GM18873 (cell line): ENCODE data around the gene NEO1.
"Not testable (repeated sequence)": the region's sequence is repeated elsewhere in the genome, so short reads cannot be mapped to it uniquely, and the experiment has no call there.

Experiments
- ATAC-seq: cut with Tn5 transposase; IDR thresholded peaks from one replicate; pipeline ENCODE4 v1.9.1; 2021; ENCODE audit warnings: mild to moderate bottlenecking, moderate library complexity, moderate number of reproducible peaks; ENCODE audit not compliant: unreplicated experiment, low FRiP score

NEO1 gene

GRCh38 chr15:73296609-73297353 lies 244.5 kb downstream of the NEO1 start:
- no peak for ATAC-seq

- ATAC-seq, result no peak
Observed at GRCh38 chr15:73298522-73299245, 246.4 kb downstream of the NEO1 start.

DNA sequence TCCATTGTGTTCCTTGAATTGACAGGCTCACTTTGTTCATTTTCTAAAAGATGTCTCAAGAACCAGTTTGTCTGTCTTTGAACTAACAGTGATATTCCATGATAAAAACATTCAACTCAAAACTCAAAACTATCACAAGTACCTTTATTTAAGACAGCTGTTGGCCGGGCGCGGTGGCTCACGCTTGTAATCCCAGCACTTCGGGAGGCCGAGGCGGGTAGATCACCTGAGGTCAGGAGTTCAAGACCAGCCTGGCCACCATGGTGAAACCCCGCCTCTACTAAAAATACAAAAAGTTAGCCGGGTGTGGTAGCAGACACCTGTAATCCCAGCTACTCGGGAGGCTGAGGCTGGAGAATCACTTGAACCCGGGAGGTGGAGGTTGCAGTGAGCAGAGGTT lies 248.0 kb downstream of the NEO1 start:
- ATAC-seq, result not testable (repeated sequence)

DNA sequence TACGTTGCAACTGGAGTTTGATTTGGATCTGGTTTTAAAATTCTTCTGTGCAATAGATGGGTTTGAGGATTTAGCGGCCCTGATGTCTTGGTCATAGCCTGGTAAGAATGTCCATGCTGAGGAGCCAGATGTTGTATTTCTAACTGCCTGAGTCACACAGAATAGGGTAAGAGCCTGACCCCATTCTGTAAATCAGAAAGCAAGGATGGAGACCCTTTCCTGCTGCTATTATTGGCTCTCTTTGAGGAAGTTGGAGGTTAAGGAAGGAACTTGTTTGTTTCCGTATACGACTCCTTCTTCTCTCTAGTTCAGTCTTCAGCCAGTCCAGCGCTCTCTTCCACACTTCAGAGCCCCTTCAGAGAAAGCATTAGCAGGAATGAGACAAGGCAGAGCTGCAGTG lies 251.4 kb downstream of the NEO1 start:
- ATAC-seq, result no peak

- ATAC-seq, result no peak
Observed at GRCh38 chr15:73305331-73306211, 253.3 kb downstream of the NEO1 start.

GRCh38 chr15:73308305-73308704 lies 256.0 kb downstream of the NEO1 start:
- ATAC-seq, result no peak

DNA sequence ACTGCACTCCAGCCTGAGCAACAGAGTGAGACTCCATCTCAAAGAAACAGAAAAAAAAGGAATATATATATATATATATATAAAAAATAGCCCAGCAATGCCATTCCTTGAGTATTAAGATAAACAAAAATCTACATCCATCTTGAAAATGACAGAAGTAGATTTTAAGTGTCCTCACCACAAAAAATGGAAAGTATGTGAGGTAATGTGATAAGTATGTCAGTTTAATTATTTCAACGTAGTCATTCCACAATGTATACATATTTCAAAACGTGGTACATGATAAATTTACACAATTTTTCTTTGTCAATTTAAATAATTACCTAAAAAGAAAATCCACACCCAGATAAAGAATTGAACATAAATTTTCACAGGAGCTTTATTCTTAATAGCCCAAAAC lies 261.6 kb downstream of the NEO1 start:
- ATAC-seq, result no peak

DNA sequence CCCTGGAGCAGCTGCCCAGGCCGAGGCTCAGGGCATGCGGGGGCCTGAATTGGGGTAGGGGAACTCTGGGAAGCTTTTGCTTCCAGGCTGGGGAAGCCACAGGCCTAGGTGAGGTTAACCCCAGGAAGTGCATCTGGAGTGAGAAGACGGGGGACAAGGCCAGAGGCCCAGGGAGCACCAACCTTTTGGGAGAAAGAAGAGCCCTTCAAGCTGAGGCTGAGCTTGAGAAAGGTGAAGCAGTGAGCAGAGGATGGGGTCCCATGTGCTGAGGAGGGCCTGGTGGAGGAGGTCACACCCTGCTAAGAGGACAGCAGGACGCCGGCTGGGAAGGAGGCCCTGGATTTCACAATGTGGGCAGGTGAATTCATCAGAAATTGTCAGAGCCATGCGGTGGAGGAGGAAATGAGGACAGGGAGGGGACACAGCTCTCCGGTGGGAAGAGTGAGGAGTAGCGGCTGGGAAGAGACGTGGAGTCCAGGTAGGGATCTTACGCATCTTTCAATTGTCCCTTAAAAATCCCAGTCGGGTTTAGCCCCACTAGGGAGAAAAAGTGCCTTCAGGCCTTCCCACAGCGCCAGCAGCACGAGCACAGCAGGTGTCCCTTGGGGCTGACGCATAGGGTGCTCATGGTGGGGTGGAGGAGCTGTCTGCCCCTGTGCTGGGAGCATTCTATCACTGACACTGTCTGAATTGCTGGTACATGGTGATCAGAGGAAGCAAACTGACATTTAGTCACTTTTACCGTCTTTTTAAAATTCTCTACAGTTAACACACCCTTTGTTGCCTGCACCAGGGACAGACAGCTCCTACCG lies 265.6 kb downstream of the NEO1 start:
- ATAC-seq, result no peak

DNA sequence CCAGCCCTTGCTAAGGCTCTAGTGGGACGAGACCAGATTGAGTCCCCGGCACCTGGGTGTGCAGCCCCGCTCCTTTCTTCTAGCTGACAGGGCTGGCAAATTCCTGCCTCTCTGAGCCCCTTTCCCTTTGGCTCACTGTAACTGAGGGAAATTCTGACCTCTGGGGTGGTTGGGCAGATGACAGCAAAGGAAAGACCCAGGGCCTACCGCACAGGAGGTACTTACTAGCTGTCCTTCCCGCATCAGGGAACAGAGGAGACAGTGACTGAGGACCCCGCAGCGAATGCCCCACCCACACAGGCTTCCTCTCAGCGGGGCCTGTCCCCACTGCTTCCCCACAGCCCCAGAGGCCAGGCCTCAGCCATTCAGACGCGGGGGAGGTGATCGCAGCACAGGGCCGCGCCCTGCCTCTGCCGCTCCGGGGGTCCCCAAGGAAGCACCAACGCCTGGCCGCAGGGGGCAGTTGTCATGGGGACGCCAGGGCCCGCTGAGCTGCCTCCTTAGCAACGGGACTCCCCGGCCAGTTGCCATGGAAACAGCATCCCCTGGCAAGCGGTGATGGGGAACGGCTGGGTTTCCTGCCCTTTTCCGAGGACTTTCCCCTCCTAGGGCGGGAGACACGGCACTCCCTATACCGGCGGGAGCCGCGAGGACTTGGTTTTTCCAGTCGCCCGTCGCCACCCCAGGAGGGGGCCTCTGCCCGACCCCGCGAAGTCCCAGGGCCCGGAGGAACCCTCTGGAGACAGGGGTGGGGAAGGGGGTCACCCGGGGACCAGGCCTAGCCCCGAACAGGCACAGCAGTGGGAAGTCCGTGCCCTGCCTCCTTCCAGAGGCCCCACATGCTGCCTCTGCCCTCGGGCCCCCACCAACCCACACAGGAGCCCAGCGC lies 266.4 kb downstream of the NEO1 start:
- no peak for ATAC-seq

DNA sequence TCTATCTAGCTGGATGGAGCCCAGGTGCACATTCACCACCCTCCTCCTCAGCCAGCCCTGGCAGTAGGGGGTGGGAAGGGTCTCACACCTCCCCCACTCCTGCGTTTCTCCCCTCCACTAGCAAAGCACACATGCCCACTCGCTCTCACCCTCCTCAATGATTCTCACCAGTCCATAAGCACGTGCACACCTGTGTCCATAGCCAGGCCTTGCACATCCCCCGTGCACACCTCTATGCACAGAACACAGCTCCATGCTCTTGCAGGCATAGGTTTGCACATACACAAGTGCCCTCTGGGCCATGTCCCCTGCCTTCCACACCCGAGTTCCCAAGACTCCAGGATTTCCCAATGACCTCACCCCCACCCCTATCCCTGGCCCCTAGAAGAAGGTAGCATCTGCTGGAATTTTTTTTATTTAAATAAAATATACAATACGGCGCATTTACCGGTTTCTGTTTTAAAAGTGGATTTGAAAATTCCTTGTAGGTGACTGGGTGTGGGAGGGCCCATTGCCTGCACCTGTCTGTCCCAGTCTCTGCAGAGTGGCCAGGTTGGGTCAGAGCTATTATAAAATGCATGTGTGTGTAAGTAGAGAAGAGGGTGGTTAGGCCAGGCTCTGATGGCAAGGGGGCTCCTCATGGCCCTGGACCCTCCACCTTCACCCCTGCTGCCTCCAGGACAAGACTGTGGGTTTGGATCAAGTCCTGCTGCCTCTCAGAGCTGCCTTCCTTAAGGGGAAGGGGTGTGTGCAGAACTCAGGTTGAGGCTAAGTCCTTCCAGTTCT lies 267.4 kb downstream of the NEO1 start:
- no peak for ATAC-seq

DNA sequence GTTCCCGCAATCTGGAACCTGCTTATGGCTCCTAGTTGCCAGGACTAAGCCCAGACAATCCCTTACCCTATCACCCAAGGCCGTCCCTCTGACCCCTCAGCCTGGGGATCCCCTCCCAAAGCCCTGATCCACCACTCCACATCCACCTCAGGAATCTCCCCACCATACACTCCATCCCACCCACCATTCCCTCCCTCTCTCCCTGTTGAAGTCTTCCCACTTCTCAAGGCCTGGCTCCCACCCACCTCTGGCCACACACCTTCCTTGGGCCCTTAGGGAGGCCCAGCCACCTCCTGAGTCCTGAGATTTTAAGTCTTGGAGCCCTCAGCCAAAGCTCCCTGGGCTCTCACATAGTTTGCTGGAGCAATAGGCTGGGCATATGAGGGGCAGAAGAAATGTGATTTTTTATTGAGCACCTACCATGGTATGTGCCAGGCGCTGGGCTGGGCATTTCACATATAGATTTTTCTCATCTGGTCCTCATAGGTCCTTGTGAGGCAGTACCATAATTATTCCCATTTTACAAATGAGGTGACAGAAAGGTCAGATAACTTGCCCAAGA lies 268.4 kb downstream of the NEO1 start:
- ATAC-seq, result no peak

GRCh38 chr15:73321496-73322450 lies 269.5 kb downstream of the NEO1 start:
- ATAC-seq, result no peak

DNA sequence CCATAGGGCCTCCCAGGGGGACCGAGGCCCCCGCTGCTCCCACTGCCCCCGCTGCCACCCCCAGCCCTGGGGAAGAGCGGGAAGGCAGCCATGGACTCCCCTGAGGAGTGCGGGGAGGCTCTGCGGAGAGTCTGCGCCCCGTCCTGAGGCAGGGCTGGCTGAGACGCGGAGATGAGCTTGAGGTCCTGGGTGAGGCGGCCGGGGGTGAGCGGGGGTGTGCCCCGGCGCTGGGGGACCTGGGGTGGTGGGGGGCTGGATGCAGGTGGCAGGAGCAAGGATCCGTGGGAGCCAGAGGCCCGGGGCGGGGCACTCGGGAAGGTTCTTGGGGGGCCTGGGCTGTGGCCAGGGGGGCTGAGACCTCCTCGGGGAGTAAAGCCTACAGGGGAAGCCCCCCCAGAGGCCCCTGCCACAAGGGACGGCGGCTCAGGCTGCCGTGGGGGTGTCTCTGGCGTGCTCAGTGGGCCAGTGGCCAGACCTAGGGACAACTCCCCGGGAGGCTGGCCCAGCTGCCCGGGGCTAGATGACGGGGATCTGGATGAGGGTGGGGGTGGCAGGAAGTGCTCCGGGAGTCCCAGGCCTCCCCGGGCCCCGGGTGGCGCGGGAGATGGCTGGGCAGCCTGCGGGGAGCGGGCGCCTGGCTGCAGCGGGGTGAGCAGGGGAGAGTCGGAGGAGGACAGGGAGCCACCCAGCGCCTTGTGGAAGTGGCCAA lies 270.6 kb downstream of the NEO1 start:
- ATAC-seq, result no peak

DNA sequence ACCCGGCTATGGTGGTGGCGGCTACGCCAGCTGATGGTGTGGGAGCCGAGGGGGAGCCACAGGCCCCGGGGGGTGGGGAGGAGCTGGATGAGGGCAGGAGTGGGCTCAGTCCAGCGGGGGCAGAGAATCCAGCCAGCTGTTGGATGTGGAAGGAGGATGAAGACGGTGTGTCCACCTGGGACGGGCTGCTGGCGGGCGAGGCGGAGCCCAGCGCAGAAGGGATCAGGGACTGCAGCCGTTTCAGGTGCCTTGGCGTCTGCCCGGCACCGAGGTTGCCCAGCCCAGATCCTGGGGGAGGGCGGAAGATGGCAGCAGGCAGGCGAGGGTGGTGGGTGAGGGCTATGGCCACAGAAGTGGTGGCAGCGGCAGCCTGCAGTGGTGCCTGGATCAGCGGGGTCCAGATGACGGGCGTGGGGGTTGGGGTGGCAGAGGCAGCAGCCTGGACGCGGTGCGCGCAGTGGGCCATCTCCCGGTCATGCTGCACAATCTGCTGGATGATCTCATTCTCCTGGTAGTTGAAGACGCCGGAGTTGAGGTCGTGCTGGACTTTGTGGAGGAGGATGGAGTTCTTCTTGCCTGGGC lies 271.2 kb downstream of the NEO1 start:
- no peak for ATAC-seq

GRCh38 chr15:73323956-73324355 lies 271.7 kb downstream of the NEO1 start:
- ATAC-seq, result no peak

DNA sequence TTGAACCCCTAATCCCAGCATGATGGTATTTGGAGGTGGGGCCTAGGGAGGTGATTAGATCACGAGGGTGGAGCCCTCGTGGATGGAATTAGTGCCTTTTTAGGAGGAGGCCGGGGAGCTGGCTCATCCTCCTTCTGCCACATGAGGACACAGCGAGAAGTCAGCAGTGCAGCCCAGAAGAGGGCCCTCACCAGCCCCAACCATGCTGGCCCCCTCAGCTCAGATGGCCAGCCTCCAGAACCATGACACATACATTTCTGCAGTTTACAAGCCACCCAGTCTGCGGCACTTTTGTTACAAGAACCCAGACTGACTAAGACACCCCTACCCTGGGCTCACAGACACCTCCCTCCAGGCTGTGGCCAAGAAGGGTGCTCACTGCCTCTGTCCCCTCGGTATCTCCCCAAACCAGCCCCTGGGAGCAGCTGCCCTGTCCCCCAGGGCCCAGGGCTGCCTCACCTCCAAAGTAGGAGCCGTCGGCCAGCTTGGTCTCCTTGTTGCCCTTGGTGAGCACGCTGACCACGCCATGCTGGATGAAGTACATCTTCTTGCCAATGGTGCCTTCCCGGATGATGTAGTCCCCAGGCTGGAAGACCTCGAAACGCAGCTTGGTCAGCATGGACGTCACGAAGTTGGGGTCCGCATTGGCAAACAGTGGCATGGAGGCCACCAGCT lies 272.4 kb downstream of the NEO1 start:
- no peak for ATAC-seq
